COLO668 (cell line): Measurements from ENCODE around the gene VDAC2.

Experiments
- DNase-seq: peaks from one replicate; lab custom pipeline; 2025; ENCODE audit not compliant: unreplicated experiment; lab: John Stamatoyannopoulos, UW

VDAC2 gene

DNA sequence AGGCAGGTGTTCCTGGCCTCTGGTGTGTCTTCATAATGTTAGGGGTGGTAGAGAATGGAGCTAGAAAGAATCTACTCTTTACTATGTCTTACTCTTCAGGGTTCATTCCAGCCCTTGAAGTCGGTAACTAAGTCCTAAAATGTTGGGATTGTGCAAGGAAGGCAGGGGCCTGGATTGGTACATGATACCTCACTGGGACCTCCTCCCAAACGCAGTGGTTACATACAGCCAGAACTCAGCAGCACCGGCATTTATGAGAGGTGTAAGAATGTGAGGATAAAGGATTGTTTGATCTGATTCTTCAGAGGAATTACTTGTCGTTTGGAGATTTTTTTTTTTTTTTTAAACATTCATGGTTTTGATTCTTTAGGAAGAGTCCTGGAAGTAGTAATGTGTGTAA lies 18.2 kb downstream of the VDAC2 start:
- DNase-seq, result no peak

DNA sequence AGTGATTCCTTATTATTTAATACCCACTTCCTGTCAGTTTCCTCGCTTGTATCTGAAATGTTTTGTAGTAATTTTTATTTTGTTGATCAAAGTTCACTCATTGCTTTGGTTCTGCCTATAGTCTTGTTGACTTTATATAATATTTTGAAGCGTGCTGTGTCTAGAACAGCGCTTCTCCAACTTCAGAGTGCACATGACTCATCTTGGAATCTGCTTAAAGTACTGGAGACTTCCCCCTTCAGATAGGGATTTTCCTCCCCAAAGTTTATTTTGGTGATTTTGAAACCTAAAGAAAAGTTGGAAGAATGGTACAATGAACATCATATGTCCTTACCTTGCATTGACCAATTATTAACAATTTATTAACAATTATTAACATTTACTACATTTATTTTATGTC lies 19.4 kb downstream of the VDAC2 start:
- DNase-seq, result no peak

DNA sequence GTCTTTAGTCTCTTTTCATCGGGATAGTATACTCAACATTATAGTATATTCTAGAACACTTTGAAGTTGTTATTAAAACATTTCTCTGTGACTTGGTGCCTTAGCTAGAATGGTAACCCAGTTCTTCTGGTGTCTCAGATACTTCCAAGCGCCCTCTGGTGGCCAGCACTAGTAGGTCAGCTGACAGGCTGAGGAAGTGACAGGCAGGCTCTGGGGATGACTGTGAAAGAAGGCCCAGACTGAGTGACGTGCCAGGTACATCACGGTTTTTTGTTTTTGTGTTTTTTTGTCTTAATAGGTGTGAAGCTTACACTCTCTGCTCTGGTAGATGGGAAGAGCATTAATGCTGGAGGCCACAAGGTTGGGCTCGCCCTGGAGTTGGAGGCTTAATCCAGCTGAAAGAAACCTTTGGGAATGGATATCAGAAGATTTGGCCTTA lies 20.0 kb downstream of the VDAC2 start:
- peak; percentile 78 for DNase-seq

DNA sequence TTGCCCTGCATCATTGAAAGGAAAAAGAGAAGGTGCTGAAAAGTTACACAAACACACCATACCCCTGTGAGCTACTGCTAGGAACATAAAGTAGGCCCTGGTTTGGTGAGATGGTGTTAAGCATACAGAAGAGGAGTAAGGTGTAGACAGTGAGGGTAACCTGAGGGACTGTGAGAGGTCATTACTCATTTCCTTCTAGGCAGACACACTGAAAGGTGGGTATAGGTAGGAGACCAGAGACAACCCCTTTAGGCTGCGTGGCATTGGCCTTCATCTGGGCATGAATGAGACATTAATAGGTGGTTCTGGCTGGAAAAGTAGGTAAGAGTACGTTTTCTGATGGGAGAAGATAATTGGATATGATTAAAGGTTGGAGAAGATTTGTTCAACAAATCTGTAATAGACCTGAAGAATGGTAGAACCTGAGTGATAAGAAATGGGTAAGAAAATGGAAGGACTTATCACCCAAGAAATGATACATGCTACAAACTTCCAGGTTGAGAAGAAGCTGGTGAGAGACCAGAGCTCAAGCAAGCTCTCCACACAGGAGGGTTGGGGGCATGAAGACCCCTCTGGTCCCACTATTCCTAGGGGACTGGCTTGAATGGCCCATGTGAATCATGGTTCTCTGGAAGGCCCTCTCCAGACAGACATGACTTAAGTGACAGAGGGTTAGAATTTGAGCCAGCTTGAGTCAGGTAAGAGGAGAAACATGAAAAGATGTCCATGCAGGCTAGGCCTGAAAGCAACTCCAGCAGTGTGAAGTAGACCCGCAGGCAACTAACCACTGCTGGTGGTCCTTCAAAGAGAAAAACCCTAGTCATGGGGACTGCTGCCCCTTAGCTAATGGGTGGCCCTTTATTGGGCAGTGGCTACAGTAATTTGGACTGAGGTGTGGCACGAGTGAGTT lies 21.3 kb downstream of the VDAC2 start:
- DNase-seq, result no peak

DNA sequence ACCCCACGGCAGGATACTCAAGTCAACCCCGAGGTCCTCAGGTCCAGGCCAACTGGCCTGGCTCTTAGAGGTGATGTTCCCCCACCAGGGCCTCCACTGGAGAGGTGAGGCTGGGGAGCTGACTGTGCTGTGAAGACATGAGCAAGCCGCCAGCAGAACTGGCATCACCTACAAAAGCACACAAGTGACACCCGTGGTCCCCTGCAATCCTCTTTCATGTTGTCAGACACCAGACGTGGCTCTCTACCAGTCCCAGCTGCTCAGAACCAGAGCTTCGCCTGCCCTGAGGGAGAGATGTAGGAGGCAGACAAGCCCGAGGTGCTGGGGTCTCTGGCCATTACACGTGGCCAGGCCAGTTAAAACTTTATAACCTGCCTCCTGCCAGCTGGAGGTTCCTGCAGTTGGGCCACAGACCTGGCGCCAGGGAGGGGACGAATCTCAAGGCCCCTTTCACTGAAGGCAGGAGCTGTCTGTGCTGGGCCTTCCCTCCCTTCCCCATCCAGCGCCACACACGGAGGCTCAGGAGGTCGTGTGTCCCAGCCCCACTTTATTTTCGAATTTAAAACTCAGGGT lies 22.9 kb downstream of the VDAC2 start:
- no peak for DNase-seq

DNA sequence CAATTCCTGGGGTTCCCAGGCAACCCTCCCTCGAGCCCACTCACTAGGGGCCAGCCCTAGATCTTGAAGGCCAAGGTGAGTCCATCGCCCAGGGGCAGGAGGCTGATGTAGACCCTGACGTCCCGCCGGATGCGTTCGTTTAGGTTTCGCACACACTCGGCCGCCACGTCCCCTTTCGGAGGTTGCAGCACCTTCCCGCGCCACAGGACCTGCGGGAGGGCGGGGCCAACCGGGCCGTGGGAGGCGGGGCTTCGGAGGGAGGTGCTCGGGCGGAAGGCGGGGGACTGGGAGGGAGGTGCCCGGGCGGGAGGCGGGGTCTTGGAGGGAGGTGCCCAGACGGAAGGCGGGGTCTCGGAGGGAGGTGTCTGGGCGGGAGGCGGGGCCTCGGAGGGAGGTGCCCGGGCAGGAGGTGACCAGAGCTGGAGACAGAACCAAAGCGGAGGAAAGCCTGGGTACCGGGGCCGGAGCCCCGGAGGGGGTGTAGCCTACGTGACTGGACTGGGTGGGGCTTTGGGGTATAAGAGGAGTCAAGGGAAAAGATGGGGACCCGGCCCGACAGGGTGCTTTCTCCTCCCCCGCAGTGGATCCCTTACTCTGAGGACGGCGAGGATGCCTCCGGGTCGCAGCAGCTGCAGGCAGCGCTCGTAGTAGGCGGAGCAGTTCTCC lies 23.6 kb downstream of the VDAC2 start:
- peak; percentile 93 for DNase-seq

DNA sequence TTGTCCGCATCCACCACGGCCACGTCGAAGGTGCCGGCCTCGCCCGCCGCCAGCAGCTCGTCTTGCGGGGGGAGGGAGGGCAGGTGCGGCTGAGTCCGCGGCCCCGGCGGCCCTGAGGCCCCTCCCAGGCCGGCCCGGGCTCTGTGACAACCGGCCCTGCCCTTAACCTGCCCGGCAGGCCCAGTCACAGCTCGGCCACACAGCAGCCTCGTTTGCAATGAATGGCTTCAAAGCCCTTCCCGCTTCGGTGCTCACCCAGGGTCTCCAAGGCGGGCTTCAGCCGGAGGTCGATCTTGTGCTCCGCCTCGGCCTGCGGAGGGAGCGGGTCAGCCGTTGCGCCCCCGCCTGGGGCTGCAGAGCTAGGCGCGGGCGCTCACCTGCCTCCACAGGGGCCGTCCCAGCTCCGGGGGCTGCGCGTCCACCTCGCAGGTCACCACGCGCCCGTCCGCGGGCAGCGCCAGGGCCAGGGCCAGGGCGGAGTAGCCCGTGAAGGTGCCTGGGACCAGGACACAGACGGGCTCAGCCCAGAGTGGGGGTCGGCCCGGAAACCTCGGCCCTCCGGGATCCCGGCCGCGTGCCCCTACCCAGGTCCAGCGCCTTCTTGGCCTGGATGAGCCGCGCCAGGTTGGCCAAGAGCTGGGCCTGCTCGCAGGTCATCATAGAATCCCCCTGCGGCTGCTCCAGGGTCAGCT lies 24.2 kb downstream of the VDAC2 start:
- peak; percentile 73 for DNase-seq

DNA sequence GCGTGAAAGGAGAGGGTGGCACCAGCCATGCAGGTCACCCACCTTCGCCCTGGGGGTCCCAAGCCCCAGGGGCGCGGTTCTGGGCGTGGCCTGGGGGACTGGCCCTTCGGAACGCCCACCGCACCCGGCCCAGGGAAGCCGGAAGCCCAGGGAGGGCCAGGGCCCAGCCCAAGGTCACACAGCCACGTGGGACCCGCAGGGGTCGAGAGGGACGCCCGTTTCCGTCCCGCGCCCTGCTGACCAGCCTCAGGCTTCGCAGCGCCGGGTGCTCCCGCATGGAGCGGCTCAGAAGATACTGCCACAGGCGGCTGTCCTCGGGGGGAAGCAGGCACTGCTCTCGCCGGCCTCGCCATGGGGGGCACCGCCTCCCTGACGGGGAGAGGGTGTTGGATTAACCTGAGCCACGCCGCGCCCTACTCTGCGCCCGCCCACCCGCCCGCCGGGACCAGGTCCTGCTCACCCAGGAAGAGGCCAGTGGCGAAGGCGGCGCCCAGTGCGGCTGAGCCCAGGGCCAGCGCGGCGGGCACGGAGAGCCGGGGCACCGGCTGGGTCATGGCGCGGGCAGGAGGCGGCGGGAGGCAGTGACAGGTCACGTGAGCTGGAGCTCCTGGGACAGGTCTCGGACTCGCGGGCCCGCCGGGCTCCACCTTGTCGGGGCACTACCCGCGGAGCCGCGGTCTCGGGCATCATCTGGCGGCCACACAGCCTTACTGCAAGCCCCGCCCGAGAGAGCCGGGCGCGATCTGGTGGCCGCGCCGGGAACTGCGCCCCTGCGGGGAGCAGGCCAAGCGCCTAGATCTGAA lies 25.0 kb downstream of the VDAC2 start, which contains the start of gene COMTD1:
Gene COMTD1, minus strand, starts transcription at position 583 of the 803 bp plus-strand sequence. Its CDS starts 29 bp downstream, at position 554.
- peak; percentile 94 for DNase-seq

DNA sequence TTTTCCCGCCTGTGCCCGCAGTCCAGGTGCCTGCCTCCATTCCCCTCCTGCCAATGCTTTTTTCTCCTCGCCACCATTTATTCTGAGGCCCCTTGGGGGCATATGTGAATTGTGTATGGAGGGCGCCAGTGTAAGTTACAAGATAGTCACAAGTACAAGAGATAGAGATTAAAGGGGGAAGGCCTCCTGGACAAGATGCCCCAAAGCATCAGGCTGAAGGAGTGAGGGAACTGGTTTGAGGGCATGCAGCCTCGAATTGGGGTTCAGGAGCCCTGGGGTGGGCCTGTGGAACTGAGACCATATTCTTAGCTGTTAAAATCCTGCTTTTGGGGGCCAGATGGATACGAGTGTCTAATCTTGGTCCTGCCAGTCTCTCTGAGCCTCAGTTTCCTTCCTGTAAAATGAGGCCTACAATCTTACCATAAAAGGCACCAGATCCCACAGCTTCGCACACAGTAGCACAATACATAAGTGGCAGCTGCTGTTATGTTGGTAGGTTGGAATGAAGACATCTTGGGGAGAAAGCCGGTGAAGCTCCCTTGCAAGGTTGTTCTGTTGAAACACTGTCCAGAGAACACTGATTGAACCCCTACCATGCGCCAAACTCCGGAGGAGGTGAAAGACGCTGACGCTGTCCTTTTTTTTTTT lies 25.7 kb downstream of the VDAC2 start:
- no peak for DNase-seq

DNA sequence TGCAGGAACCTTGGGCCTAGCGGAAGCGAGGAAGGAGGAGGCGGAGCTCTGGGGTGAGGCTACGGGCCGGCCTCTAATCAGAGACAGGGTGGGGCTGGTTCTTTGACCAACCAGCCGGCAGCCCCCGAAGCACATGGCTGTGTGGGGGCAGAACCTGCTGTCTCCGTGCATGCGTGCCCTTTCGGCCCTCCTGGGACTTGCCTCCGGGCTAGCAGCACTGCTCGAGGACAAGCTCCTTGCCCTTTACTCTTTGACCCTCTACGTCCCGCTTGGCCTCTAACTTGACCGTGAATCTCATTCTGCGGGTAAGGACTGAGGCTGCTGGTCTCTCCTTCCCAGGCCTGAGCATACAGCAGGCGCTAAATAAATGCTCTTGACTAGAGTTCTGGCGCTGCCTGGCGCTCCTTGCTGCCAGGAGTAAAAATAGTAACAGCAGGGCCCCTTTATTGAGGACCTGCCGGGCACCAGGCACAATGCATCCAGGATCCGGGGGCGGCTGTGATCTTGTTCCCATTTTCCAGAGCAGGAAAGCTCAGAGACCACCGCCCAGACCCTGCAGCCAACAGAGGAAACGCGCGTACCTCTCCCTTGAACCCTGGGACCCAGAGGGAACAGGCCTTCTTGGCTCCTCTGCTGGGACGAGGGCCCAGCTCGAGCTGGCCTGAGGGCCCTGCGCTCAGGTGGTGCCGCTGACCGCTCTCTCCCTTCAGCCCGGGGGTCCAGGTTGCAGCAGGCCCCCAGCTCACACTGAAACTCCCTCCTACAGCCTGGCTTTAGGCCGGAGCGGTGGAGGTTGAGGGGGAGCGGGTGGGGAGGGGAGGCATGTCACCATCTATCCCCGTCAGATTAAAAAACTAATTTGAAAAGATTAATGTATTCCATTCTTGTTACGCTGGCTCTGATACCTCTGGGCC lies 27.8 kb downstream of the VDAC2 start:
- DNase-seq, result no peak

DNA sequence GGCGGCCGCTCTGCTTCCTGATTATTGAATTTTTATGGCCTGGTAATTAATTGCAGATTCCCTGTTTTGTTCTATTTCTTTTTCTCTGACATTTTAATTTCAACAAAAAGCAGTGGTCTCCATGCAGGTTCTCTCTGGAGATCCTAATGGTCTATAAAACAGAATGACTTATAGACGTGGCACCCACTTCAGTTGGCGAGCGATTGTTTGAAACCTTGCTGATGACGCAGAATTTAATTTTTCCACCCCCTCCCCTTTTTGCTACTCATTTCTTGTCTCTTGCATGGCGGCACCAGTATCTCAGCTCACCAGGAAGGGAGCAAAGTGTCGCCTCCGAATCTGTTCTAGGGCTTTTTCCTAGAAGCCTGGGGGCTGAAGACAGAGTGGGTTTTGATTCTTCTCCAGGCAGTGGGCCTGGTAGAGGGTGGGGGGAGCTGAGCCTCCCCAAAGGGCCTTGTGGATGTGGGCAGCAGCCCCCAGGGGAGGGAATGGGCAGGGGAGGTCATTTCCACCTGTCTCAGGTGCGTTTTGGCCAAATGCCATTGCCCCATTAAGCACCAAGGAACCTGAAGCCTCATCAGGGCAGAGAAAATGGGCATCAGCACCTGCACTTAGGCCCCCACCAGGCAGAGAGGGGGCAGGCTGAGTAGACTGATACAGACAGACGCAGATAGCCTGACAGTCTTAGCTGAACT lies 28.6 kb downstream of the VDAC2 start:
- no peak for DNase-seq

DNA sequence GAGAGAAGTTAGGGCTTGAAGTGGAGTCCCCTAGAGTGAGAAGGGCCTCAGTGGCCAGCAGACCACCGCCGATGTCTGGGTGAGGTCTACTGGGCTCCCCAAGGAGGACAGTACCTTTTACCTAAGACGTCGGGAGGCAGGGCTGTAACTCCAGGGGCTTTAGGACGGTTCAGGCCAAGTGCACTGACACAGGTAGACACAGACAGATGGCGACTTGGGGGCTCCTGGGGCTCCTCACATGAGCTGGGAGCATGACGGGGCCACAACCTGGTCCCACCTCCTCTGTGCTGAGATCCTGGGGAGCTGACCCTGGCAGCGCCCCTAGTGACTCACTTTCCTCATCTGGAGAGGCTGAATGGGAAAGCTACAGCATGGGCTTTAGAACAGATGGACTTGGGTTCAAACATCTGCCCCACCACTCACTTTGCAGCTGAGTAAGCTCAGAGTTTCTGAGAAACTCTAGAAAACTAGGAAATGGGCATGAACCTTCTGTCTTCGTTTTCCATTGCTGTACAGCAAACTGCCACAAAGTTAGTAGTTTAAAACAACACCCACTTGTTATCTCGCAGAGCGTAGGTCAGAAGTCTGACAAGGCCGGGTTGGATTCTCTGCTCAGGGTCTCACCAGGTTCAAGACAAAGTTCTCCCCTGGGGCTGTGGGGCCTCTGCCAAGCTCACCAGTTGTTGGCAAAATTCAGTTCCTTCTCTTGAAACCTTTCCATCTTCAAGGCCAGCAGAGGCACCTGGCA lies 29.9 kb downstream of the VDAC2 start:
- no peak for DNase-seq

DNA sequence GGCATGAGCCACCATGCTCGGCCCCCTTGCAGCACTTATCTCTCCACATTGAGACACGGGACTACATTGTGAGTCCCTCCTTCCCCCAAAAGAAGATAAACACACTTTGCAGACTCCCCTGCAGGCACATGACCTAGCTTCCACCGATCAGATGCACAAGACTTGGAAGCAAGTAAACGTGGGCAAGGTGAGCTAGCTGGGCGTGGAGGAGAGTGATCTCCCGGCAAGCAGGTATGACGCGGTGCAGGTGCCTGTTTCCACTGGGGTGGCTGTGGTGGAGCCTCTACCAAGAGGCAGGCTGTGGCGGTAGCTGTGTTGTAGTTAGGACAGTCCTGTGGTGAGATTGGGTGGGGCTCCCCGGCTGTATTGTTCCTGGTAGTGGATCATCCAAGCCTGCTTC lies 32.8 kb downstream of the VDAC2 start:
- no peak for DNase-seq

DNA sequence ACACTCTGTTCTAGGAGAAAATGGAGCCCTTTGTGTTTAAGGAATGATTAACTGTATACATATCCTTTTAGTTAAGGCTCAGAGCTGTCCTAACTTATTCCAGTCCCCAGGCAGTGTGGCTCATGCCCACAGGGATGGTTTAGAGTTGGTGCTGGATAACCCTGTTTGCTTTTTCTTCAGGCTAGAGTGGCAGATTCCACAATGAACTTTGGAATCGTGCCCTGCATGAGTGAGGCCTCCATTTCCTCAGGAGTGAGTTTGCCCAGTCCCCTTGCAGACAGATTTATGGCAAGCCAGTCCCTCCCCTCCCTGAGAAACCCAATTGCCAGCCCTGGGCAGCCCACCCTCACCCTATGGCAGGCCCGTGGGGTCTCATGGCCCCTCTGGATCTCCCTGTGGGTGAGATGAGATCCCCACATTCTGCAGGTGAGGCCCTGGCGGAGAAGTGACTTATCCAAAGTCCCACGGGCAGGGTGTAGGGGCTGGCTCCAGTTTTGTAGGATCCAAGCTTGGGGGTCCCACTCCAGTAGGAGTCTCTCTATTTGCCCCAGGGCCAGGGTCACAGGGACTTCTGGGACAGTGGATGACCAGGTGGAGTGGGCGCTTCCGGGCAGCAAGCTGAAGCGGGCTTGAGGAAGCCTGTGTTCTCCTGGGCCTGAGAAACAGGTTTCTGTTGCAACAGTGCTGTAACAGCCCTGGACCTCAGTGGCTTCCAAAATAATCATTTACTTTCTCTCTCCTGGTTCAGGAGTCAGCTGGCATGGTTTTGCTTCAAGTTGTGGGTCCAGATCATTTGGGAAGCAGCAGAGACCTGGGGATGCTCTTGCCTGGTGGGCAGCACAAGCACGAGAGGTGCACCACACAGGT lies 34.1 kb downstream of the VDAC2 start:
- DNase-seq, result no peak

DNA sequence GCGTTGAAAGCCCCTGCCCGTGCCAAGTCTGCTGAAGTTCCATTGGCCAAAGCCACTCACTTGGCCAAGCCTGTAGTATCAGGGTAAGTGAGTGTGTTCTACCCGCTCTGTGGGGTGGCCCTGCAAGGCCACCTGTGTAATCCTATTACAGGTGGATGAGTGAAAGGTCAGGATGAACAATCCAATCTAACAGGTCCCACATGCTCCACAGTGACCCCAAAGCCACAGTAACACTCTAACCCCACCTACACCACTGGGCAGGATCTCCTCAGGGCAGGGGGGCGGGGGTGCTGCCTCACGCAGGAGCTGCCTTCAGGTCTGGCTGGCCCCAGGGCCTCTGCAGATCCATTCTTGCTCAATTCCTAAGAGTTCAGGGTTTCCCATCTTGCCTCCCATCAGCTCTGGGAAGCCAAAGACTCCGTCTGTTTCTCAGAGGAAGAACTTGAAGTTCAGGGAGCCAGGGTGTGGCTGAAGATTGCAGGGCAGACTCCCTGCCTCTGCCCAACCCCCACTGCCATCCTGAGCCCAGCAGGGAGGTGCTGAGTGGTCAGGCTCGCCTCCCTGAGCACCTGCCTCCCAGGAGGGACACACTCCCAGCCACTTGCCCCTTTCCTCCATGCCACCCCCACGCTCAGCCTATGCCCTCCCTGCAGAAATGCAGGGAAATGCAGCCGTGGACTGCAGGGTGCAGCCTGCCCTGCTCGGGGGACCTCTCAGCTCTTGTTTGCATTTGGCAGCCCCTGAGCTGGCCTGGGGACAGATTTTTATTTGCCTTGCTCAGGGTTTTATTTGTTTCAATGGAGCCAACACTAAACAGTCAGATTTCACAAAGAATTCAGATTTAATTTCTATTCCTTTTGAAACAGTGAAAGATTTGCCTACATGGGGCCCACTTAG lies 35.0 kb downstream of the VDAC2 start:
- DNase-seq, result peak; percentile 6

DNA sequence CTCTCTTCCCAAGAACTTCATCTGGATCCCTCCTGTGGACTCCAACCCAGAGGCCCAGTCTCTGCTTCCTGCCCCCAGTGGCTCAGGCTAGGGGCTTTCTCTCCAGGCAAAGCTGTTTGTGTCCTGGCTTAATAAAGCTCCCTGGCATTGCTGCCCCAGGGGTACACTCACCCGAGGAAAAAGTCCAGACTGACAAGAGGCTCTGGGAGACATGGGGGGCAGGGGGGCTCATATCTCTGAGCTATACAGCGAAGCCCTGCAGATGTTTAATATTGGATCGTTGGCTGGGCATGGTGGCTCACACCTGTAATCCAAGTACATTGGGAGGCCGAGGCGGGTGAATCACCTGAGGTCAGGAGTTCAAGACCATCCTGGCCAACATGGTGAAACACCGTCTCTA lies 35.9 kb downstream of the VDAC2 start:
- no peak for DNase-seq
